HUDEP-2 (cell line): ENCODE data around the gene IFT43.

Experiments used
- DNase-seq, 76 experiments: peaks; one replicate each; lab custom pipeline; 2025; ENCODE audit not compliant: unreplicated experiment in 76 of 76; lab: John Stamatoyannopoulos, UW

Gene IFT43

GRCh38 chr14:75985618-75986438 lies at the start of gene IFT43:
Gene IFT43, plus strand, starts transcription at chr14:75985763. Its CDS starts 24 bp downstream, at chr14:75985787.
- peak in 67 of 76 experiments; percentile 7 to 86 (median 58) for DNase-seq

- DNase-seq: no peak
Measured at GRCh38 chr14:75939200-75939599, 46.4 kb upstream of the IFT43 start.

GRCh38 chr14:75941030-75941429 lies 44.5 kb upstream of the IFT43 start:
- no peak for DNase-seq

- no peak for DNase-seq
Measured at GRCh38 chr14:75944607-75945241, 40.8 kb upstream of the IFT43 start.

- DNase-seq: no peak
Measured at GRCh38 chr14:75946785-75947184, 38.8 kb upstream of the IFT43 start.

GRCh38 chr14:75952489-75952888 lies 33.1 kb upstream of the IFT43 start:
- no peak for DNase-seq

GRCh38 chr14:75959031-75959430 lies 26.5 kb upstream of the IFT43 start:
- DNase-seq: no peak

GRCh38 chr14:75960231-75960630 lies 25.3 kb upstream of the IFT43 start:
- no peak for DNase-seq

- DNase-seq: no peak
Measured at GRCh38 chr14:75961662-75962061, 23.9 kb upstream of the IFT43 start.

GRCh38 chr14:75967866-75968265 lies 17.7 kb upstream of the IFT43 start:
- DNase-seq: no peak

- DNase-seq: no peak
Measured at GRCh38 chr14:75968456-75968855, 17.1 kb upstream of the IFT43 start.

GRCh38 chr14:75969126-75969525 lies 16.4 kb upstream of the IFT43 start:
- DNase-seq: no peak

GRCh38 chr14:75969891-75970290 lies 15.7 kb upstream of the IFT43 start:
- DNase-seq: no peak

GRCh38 chr14:75970989-75971388 lies 14.6 kb upstream of the IFT43 start:
- DNase-seq: no peak

- no peak for DNase-seq
Measured at GRCh38 chr14:75971509-75971908, 14.1 kb upstream of the IFT43 start.

- no peak for DNase-seq
Measured at GRCh38 chr14:75972801-75973421, 12.7 kb upstream of the IFT43 start.

GRCh38 chr14:75976826-75977581 lies 8.6 kb upstream of the IFT43 start:
- DNase-seq: no peak

GRCh38 chr14:75977582-75977943 lies 8.0 kb upstream of the IFT43 start:
- DNase-seq: no peak

GRCh38 chr14:75978249-75978731 lies 7.3 kb upstream of the IFT43 start:
- DNase-seq: no peak

GRCh38 chr14:75979071-75979571 lies 6.4 kb upstream of the IFT43 start:
- peak in 4 of 76 experiments; percentile 4 to 17 (median 8) for DNase-seq
